Caco-2 (cell line): ENCODE results near the gene XG. TPM values are rescaled to one million over a fixed set of nuclear protein-coding genes. Genes with fewer than 3 reads are reported as not detected.
"Not testable (repeated sequence)": the region's sequence is repeated elsewhere in the genome, so short reads cannot be mapped to it uniquely, and the experiment has no call there.

Source experiments
- BruUV-seq: library from RNA; stranded (reverse); fragments of 400-500 nt; replicated peaks from 2 replicates; lab custom pipeline; 2021; lab: Mats Ljungman, UMichigan
- CTCF ChIA-PET: fragments of 300-600 bp; sonication (Branson Sonifier 250); formaldehyde crosslinking; loops from one replicate; lab custom pipeline; 2022; ENCODE audit warnings: antibody characterized with exemption; lab: Charles Lee
- POLR2A ChIA-PET: fragments of 300-600 bp; sonication (Branson Sonifier 250); formaldehyde crosslinking; loops from one replicate; lab custom pipeline; 2022; ENCODE audit warnings: antibody characterized with exemption; lab: Charles Lee
- DNase-seq, 2 experiments: peaks; one replicate each; pipeline versions ENCODE4 v3.0.0 to v3.0.0-alpha.2; 2020 to 2022
- H3K27me3 ChIP-seq: replicated peaks from 2 replicates; pipeline ENCODE4 v1.6.0; 2011; ENCODE audit warnings: low read length; ENCODE audit not compliant: control insufficient read depth, insufficient read depth
- H3K36me3 ChIP-seq: 2 replicates; pipeline ENCODE4 v1.5.1; 2011; ENCODE audit warnings: low read length; ENCODE audit not compliant: control insufficient read depth, insufficient read depth
- H3K4me1 ChIP-seq: fragments of 250-450 bp; sonication (Bioruptor Pico); 2 replicates; pipeline ENCODE4 v1.5.1; 2020; ENCODE audit warnings: mild to moderate bottlenecking
- H3K4me3 ChIP-seq: 2 replicates; pipeline ENCODE4 v1.5.1; 2011; ENCODE audit warnings: low read depth, mild to moderate bottlenecking, control low read depth, low read length
- H3K9me3 ChIP-seq: fragments of 250-450 bp; sonication (Bioruptor Pico); 2 replicates; pipeline ENCODE4 v1.5.1; 2020; ENCODE audit warnings: mild to moderate bottlenecking, moderate library complexity
- H3K27ac Mint-ChIP-seq: one replicate; pipeline ENCODE4 v1.8.0; 2022; ENCODE audit warnings: mixed read lengths; ENCODE audit not compliant: unreplicated experiment
- H3K27me3 Mint-ChIP-seq: one replicate; pipeline ENCODE4 v1.8.0; 2022; ENCODE audit warnings: mixed read lengths; ENCODE audit not compliant: insufficient read depth, unreplicated experiment
- H3K36me3 Mint-ChIP-seq: one replicate; pipeline ENCODE4 v1.8.0; 2022; ENCODE audit warnings: mild to moderate bottlenecking, mixed read lengths; ENCODE audit not compliant: insufficient read depth, unreplicated experiment
- H3K4me1 Mint-ChIP-seq: one replicate; pipeline ENCODE4 v1.8.0; 2022; ENCODE audit warnings: low read depth, mixed read lengths; ENCODE audit not compliant: unreplicated experiment
- H3K4me3 Mint-ChIP-seq: one replicate; pipeline ENCODE4 v1.8.0; 2022; ENCODE audit warnings: mild to moderate bottlenecking, moderate library complexity, mixed read lengths; ENCODE audit not compliant: unreplicated experiment
- H3K9me3 Mint-ChIP-seq: one replicate; pipeline ENCODE4 v1.8.0; 2022; ENCODE audit warnings: mixed read lengths; ENCODE audit not compliant: unreplicated experiment
- intact Hi-C: fragments of 100-400 bp; cut with micrococcal nuclease; formaldehyde crosslinking; loops from one replicate; pipeline ENCODE4 v1.10.0; 2022; ENCODE audit not compliant: unreplicated experiment
- total RNA-seq: library from RNA; stranded (reverse); gene quantifications from 2 replicates; pipeline ENCODE4 v1.2.3, GENCODE V29; 2022
- TF ChIP-seq, protein P1 (sequence below), 2 experiments: fragments of 200-600 bp in 1 of 2; IDR thresholded peaks; 1 replicate in 1 of 2; 2 replicates in 1 of 2; pipeline versions ENCODE4 v1.5.1 to v1.8.0; 2011 to 2022; ENCODE audit warnings: antibody characterized with exemption in 1 of 2, control low read depth in 1 of 2, inconsistent platforms in 1 of 2, low read depth in 1 of 2, low read length in 1 of 2, mild to moderate bottlenecking in 1 of 2, moderate library complexity in 1 of 2; ENCODE audit not compliant: insufficient read depth in 1 of 2, severe bottlenecking in 1 of 2, unreplicated experiment in 1 of 2

The XG gene
- total RNA-seq, 1 experiment from 2014 or later: 1.2 TPM

- H3K4me3 Mint-ChIP-seq: no peak overlapping the region
- Histone ChIP-seq H3K36me3 (no peaks in the 10 kb centered on the region), H3K27me3 (no peaks in the 10 kb centered on the region), H3K4me3 (no peak overlapping the region), H3K9me3 (0 out of 2 replicates have a peak, but pooled peaks cover 6% of the 10 kb centered on the region), H3K4me1 (peaks cover 5% of the 10 kb centered on the region; the same call in 1 of the 2 replicates)
- no TSS peak for BruUV-seq
- TF ChIP-seq, protein P1, sequence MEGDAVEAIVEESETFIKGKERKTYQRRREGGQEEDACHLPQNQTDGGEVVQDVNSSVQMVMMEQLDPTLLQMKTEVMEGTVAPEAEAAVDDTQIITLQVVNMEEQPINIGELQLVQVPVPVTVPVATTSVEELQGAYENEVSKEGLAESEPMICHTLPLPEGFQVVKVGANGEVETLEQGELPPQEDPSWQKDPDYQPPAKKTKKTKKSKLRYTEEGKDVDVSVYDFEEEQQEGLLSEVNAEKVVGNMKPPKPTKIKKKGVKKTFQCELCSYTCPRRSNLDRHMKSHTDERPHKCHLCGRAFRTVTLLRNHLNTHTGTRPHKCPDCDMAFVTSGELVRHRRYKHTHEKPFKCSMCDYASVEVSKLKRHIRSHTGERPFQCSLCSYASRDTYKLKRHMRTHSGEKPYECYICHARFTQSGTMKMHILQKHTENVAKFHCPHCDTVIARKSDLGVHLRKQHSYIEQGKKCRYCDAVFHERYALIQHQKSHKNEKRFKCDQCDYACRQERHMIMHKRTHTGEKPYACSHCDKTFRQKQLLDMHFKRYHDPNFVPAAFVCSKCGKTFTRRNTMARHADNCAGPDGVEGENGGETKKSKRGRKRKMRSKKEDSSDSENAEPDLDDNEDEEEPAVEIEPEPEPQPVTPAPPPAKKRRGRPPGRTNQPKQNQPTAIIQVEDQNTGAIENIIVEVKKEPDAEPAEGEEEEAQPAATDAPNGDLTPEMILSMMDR (IDR thresholded peaks at IDR 0.05; ENCODE audit: insufficient read depth in 1 of 2, low read depth in 1 of 2, low read length in 1 of 2, severe bottlenecking in 1 of 2, unreplicated experiment in 1 of 2): no peak
- CTCF ChIA-PET: no interaction called here
- no peak for DNase-seq
- peaks cover 13% of the 10 kb centered on the region for H3K36me3 Mint-ChIP-seq
- no peaks in the 10 kb centered on the region for H3K9me3 Mint-ChIP-seq
- H3K4me1 Mint-ChIP-seq: peaks cover 16% of the 10 kb centered on the region
- H3K27ac Mint-ChIP-seq: no peak overlapping the region
- H3K27me3 Mint-ChIP-seq: no peaks in the 10 kb centered on the region
- POLR2A ChIA-PET: no interaction called here
- intact Hi-C loops: no loop called here
These were observed 22.9 kb downstream of the XG start for GRCh38 chrX:2774776-2775175.

DNA sequence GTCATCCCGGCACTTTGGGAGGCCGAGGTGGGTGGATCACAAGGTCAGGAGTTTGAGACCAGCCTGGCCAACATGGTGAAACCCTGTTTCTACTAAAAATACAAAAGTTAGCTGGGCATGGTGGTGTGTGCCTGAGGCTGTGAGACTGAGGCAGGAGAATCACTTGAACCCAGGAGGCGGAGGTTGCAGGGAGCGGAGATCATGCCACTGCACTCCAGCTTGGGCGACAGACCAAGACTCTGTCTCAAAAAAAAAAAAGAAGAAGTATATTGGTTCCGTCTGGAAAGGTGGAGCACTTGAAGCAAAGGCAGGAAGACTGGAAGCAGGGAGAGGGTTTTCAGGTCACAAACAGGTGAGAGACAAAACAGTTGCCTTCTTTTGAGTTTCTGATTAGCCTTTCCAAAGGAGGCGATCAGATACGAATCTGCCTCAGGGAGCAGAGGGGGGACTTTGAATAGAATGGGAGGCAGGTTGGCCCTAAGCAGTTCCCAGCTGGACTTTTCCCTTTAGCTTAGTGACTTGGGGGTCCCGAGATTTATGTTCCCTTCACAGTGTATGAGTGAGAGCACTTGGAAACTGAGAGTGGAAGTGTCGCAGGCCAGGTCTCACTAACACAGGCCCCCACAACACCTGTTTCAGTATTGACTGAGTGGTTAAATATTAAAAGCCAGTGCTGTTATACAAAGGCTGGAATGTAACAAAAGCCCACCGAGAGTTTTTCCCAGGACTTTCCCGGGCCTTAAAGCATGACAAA is 28.8 kb downstream of the XG start:
- POLR2A ChIA-PET, CTCF ChIA-PET, H3K4me3 ChIP-seq, H3K27me3 Mint-ChIP-seq, H3K27me3 ChIP-seq, H3K9me3 Mint-ChIP-seq, H3K36me3 Mint-ChIP-seq, H3K36me3 ChIP-seq, H3K9me3 ChIP-seq: not testable (repeated sequence)
- Mint-ChIP-seq H3K4me1 (peaks cover 40% of the 10 kb centered on the region), H3K27ac (peak overlapping the region; percentile 71), H3K4me3 (peak overlapping the region; percentile 58)
- peaks cover 26% of the 10 kb centered on the region for H3K4me1 ChIP-seq
- intact Hi-C loops: loop anchor here (1.0 kb wide), 1 partner anchor 12 kb away; no protein-coding TSS in a partner anchor
- TSS peak; percentile 98 for BruUV-seq
- DNase-seq: peak; percentile 67 to 78

GRCh38 chrX:2781226-2781571 is 29.4 kb downstream of the XG start:
- intact Hi-C loops: loop anchor here (1.0 kb wide), 1 partner anchor 13 kb away; no protein-coding TSS in a partner anchor
- POLR2A ChIA-PET: no interaction called here
- Mint-ChIP-seq H3K27me3 (no peaks in the 10 kb centered on the region), H3K4me3 (peak overlapping the region; percentile 58), H3K9me3 (no peaks in the 10 kb centered on the region), H3K4me1 (peaks cover 40% of the 10 kb centered on the region), H3K36me3 (peaks cover 6% of the 10 kb centered on the region), H3K27ac (peak overlapping the region; percentile 71)
- TF ChIP-seq, protein P1 (IDR thresholded peaks at IDR 0.05; ENCODE audit: insufficient read depth in 1 of 2, low read depth in 1 of 2, low read length in 1 of 2, severe bottlenecking in 1 of 2, unreplicated experiment in 1 of 2): no peak
- H3K27me3 ChIP-seq: no peaks in the 10 kb centered on the region
- CTCF ChIA-PET: no interaction called here
- peak; percentile 62 to 71 for DNase-seq
- H3K4me3 ChIP-seq: no peak overlapping the region
- H3K9me3 ChIP-seq: no peaks in the 10 kb centered on the region
- no peaks in the 10 kb centered on the region for H3K36me3 ChIP-seq
- BruUV-seq: no TSS peak
- H3K4me1 ChIP-seq: peaks cover 26% of the 10 kb centered on the region
